ENCODE results near the gene MRLN.
"Not testable (repeated sequence)": the region's sequence is repeated elsewhere in the genome, so short reads cannot be mapped to it uniquely, and the experiment has no call there.

MRLN gene

GRCh38 chr10:59753267-59753666, at the start of gene MRLN:
TSS of gene MRLN (minus strand) at chr10:59753455.
- no peak for DNase-seq (ENCODE audit: low read depth in 3 of 3, low spot score in 1 of 3)

GRCh38 chr10:59801171-59801570, 47.9 kb upstream of the MRLN start:
- DNase-seq (ENCODE audit: low read depth in 3 of 3, low spot score in 1 of 3): no peak

- no peak for DNase-seq (ENCODE audit: low read depth in 3 of 3, low spot score in 1 of 3)
These were observed 46.2 kb upstream of the MRLN start for GRCh38 chr10:59799421-59799820.

GRCh38 chr10:59793919-59794318, 40.7 kb upstream of the MRLN start:
- no peak for DNase-seq (ENCODE audit: low read depth in 3 of 3, low spot score in 1 of 3)

- DNase-seq (ENCODE audit: low read depth in 3 of 3, low spot score in 1 of 3): no peak
These were observed 39.6 kb upstream of the MRLN start for GRCh38 chr10:59792812-59793211.

GRCh38 chr10:59791601-59792000, 38.3 kb upstream of the MRLN start:
- no peak for DNase-seq (ENCODE audit: low read depth in 3 of 3, low spot score in 1 of 3)

GRCh38 chr10:59790080-59790479, 36.8 kb upstream of the MRLN start:
- not testable (repeated sequence) for DNase-seq (ENCODE audit: low read depth in 3 of 3, low spot score in 1 of 3)

GRCh38 chr10:59788914-59789313, 35.7 kb upstream of the MRLN start:
- not testable (repeated sequence) for DNase-seq (ENCODE audit: low read depth in 3 of 3, low spot score in 1 of 3)

GRCh38 chr10:59787032-59787431, 33.8 kb upstream of the MRLN start:
- DNase-seq (ENCODE audit: low read depth in 3 of 3, low spot score in 1 of 3): not testable (repeated sequence)

GRCh38 chr10:59785476-59785875, 32.2 kb upstream of the MRLN start:
- DNase-seq (ENCODE audit: low read depth in 3 of 3, low spot score in 1 of 3): not testable (repeated sequence)

GRCh38 chr10:59781511-59781910, 28.3 kb upstream of the MRLN start:
- no peak for DNase-seq (ENCODE audit: low read depth in 3 of 3, low spot score in 1 of 3)

GRCh38 chr10:59779756-59780533, 26.7 kb upstream of the MRLN start:
- DNase-seq (ENCODE audit: low read depth in 3 of 3, low spot score in 1 of 3): no peak

GRCh38 chr10:59774451-59774850, 21.2 kb upstream of the MRLN start:
- no peak for DNase-seq (ENCODE audit: low read depth in 3 of 3, low spot score in 1 of 3)

- no peak for DNase-seq (ENCODE audit: low read depth in 3 of 3, low spot score in 1 of 3)
These were observed 19.8 kb upstream of the MRLN start for GRCh38 chr10:59773088-59773487.

GRCh38 chr10:59771162-59771807, 18.0 kb upstream of the MRLN start:
- no peak for DNase-seq (ENCODE audit: low read depth in 3 of 3, low spot score in 1 of 3)

- no peak for DNase-seq (ENCODE audit: low read depth in 3 of 3, low spot score in 1 of 3)
These were observed 17.4 kb upstream of the MRLN start for GRCh38 chr10:59770689-59771088.

GRCh38 chr10:59762505-59762904, 9.2 kb upstream of the MRLN start:
- no peak for DNase-seq (ENCODE audit: low read depth in 3 of 3, low spot score in 1 of 3)

- no peak for DNase-seq (ENCODE audit: low read depth in 3 of 3, low spot score in 1 of 3)
These were observed 4.7 kb upstream of the MRLN start for GRCh38 chr10:59757966-59758365.

- no peak for DNase-seq (ENCODE audit: low read depth in 3 of 3, low spot score in 1 of 3)
These were observed 1.7 kb upstream of the MRLN start for GRCh38 chr10:59754951-59755350.

- DNase-seq (ENCODE audit: low read depth in 3 of 3, low spot score in 1 of 3): no peak
These were observed 846 bp downstream of the MRLN start for GRCh38 chr10:59752278-59752940.

- DNase-seq (ENCODE audit: low read depth in 3 of 3, low spot score in 1 of 3): no peak
These were observed 2.9 kb downstream of the MRLN start for GRCh38 chr10:59750155-59750945.
